Gastroesophageal sphincter (tissue), 3 donors: ENCODE data around the gene ACRBP.

Experiments used
- CTCF ChIP-seq, 4 experiments: fragments of 200-600 bp in 2 of 4; fragments of 450-650 bp in 2 of 4; sonication (generic) in 1 of 4; IDR thresholded peaks; one replicate each; pipeline ENCODE4 v1.5.1; 2017 to 2019; ENCODE audit warnings: antibody characterized with exemption in 4 of 4, mild to moderate bottlenecking in 2 of 4, moderate library complexity in 2 of 4
- POLR2A ChIP-seq, 2 donors: fragments of 450-650 bp; IDR thresholded peaks; one replicate each; pipeline ENCODE4 v1.6.1; 2017; ENCODE audit warnings: antibody characterized with exemption in 2 of 2, mild to moderate bottlenecking in 2 of 2, moderate library complexity in 1 of 2
- POLR2AphosphoS5 ChIP-seq: sonication (generic); formaldehyde crosslinking; IDR thresholded peaks from one replicate; pipeline ENCODE4 v1.6.1; 2017; ENCODE audit warnings: antibody characterized with exemption

GRCh38 chr12:6620137-6620884, 26.9 kb downstream of the ACRBP start:
- peak in 3 of 4 experiments; percentile 38 to 71 (median 54) for TF ChIP-seq CTCF (IDR thresholded peaks at IDR 0.05)
- TF ChIP-seq POLR2AphosphoS5 = no peak
- TF ChIP-seq POLR2A (IDR thresholded peaks at IDR 0.05) = no peak
